ENCODE results near the gene STEAP3. TPM values are rescaled to one million over a fixed set of nuclear protein-coding genes. Genes with fewer than 3 reads are reported as not detected.

The STEAP3 gene
- total RNA-seq, 1 donor from 2014 or later = 2.1 TPM

DNA sequence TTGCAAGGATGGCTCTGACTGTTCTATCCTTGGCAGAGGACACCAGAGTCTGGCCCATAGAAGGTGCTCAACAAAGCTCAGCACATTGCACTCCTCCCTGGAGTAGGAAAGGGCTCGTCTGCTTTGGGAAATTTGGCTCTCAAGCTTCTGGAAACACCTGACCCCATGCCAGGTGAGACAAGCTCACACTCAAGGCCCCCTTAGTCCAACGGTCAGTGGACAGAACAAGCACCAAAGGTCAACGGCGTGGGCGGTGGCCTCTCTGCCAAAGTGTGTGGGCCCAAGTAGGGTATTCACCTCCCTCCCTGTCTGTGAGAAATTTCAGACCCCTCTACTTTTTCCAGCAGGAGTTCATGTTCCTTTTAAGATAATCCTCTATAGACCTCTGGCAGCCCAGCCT lies 2.0 kb upstream of the STEAP3 start:
- H3K9me3 Mint-ChIP-seq (ENCODE audit: unreplicated experiment) = peaks cover 3% of the 10 kb centered on the region
- H3K27ac Mint-ChIP-seq (ENCODE audit: unreplicated experiment) = no peak overlapping the region
- H3K4me3 Mint-ChIP-seq (ENCODE audit: unreplicated experiment) = no peak overlapping the region
- no peak for DNase-seq
- no peaks in the 10 kb centered on the region for H3K4me1 Mint-ChIP-seq (ENCODE audit: low read depth, unreplicated experiment)
- no peak for TF ChIP-seq CTCF (IDR thresholded peaks at IDR 0.05; ENCODE audit: partially characterized antibody, unreplicated experiment)
- H3K36me3 Mint-ChIP-seq (ENCODE audit: unreplicated experiment) = no peaks in the 10 kb centered on the region
- H3K27me3 Mint-ChIP-seq (ENCODE audit: unreplicated experiment) = peaks cover 4% of the 10 kb centered on the region

DNA sequence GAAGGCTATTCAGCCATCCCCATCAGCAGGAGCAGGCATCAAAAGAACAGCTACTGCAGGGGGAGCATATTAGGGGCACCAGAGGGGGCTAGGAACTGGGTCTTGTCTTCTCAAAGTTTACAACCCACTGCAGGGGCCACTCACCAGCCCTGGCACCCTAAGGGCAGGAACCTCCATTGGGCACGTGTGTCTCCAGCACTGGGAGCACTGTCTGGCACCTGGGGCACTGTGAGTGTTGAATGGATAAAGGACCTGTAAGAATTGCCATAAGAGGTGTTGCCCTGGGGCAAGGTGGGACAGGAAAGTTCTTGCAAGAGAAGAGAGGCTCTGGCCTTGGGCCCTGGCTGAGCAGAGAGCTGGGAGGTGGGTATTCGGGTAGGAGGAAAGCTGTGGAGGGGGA lies 1.4 kb upstream of the STEAP3 start:
- no peak overlapping the region for H3K4me3 Mint-ChIP-seq (ENCODE audit: unreplicated experiment)
- H3K27ac Mint-ChIP-seq (ENCODE audit: unreplicated experiment) = no peak overlapping the region
- no peak for TF ChIP-seq CTCF (IDR thresholded peaks at IDR 0.05; ENCODE audit: partially characterized antibody, unreplicated experiment)
- H3K27me3 Mint-ChIP-seq (ENCODE audit: unreplicated experiment) = peaks cover 6% of the 10 kb centered on the region
- DNase-seq = no peak
- H3K36me3 Mint-ChIP-seq (ENCODE audit: unreplicated experiment) = no peaks in the 10 kb centered on the region
- peaks cover 5% of the 10 kb centered on the region for H3K9me3 Mint-ChIP-seq (ENCODE audit: unreplicated experiment)
- H3K4me1 Mint-ChIP-seq (ENCODE audit: low read depth, unreplicated experiment) = no peaks in the 10 kb centered on the region

DNA sequence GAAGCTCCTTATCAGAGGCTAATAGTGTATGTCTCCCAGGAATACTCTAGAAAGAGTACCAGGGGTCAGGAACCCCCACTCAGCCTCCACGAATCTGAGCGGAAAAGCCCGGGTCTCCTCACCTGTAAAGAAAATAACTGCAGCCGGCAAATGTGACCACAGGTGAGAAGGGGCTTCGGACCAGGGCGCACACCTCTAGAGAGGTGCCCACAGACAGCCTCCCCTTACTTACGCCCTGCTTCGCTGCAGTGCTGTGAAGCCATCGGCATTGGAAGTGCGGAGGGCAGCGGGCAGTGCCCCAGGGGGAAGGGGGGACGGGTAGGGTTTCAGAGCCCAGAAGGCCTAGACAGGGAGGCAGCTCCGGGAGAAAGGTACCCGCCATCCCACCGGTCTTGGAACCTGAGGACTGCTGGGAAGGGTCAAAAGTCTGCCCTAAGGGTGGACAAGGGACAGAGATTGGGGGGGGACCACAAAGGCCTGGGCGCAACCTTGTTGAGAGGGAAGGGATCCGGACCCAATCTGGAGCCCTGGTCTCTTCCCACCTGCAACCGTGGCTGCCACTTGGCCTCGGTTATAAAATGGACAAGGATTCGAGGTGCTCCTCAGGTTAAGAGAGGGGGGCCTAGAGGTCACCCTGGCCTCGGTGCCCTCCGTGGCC lies 642 bp upstream of the STEAP3 start:
- peaks cover 6% of the 10 kb centered on the region for H3K27me3 Mint-ChIP-seq (ENCODE audit: unreplicated experiment)
- no peak overlapping the region for H3K27ac Mint-ChIP-seq (ENCODE audit: unreplicated experiment)
- peaks cover 5% of the 10 kb centered on the region for H3K9me3 Mint-ChIP-seq (ENCODE audit: unreplicated experiment)
- no peak for TF ChIP-seq CTCF (IDR thresholded peaks at IDR 0.05; ENCODE audit: partially characterized antibody, unreplicated experiment)
- no peak for DNase-seq
- no peaks in the 10 kb centered on the region for H3K4me1 Mint-ChIP-seq (ENCODE audit: low read depth, unreplicated experiment)
- no peaks in the 10 kb centered on the region for H3K36me3 Mint-ChIP-seq (ENCODE audit: unreplicated experiment)
- peak overlapping the region; percentile 30 for H3K4me3 Mint-ChIP-seq (ENCODE audit: unreplicated experiment)

DNA sequence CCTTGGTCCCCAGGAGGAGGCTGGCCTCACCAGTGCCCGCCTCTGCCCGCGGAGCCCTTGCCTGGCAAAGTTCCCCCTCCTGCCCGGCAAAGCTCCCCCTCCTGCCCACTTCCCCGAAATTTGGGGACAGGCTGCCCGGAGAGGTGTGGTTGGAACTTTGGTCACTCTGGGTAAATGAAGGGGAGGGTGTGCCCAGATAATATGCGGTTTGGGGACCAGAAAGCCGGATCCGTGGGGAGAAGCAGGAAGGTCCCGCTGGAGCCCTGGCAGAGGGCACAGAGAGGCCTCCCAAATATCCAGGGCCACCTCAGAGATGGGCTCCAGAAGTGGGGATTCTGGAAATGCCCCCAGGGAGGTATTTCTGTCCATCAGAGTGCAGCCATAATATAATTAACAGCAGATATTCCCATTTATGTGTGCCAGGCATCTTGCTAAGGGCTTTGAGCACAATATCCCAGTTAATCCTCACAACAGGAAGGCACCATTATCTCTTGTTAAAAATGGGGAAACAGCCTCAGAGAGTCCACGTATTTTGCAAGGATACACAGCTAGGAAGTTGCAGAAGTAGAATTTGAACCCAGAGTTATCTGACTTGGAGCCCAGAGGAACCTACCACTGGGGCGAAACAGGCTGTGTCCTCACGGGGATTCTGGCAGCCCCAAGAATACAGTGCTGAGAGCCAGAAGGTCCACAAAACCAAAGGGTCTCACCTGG lies 914 bp downstream of the STEAP3 start:
- no peak for DNase-seq
- peak overlapping the region; percentile 42 for H3K4me3 Mint-ChIP-seq (ENCODE audit: unreplicated experiment)
- no peak for TF ChIP-seq CTCF (IDR thresholded peaks at IDR 0.05; ENCODE audit: partially characterized antibody, unreplicated experiment)
- peaks cover 6% of the 10 kb centered on the region for H3K27me3 Mint-ChIP-seq (ENCODE audit: unreplicated experiment)
- H3K36me3 Mint-ChIP-seq (ENCODE audit: unreplicated experiment) = no peaks in the 10 kb centered on the region
- no peak overlapping the region for H3K27ac Mint-ChIP-seq (ENCODE audit: unreplicated experiment)
- no peaks in the 10 kb centered on the region for H3K4me1 Mint-ChIP-seq (ENCODE audit: low read depth, unreplicated experiment)
- H3K9me3 Mint-ChIP-seq (ENCODE audit: unreplicated experiment) = peaks cover 7% of the 10 kb centered on the region
